ENCODE measurements around the gene UNC13B.

- no peak for TF ChIP-seq CTCF (IDR thresholded peaks at IDR 0.05)
- no peak for TF ChIP-seq POLR2A (IDR thresholded peaks at IDR 0.05)
Observed at GRCh38 chr9:35220659-35221338, 59.0 kb downstream of the UNC13B start.

Data from body of pancreas (tissue), 4 donors.